Hippocampal formation (tissue), 2 donors: ENCODE data around the gene HOXC10.

Source experiments
- DNase-seq, 2 donors: peaks; one replicate each; lab custom pipeline; 2025; lab: John Stamatoyannopoulos, UW

Gene HOXC10

GRCh38 chr12:53991077-53991460 lies 6.1 kb downstream of the HOXC10 start:
- no peak for DNase-seq

GRCh38 chr12:53992377-53992889 lies 7.5 kb downstream of the HOXC10 start:
- no peak for DNase-seq

- DNase-seq: no peak
These were observed 8.4 kb downstream of the HOXC10 start for GRCh38 chr12:53993162-53994008.

- no peak for DNase-seq
These were observed 9.0 kb downstream of the HOXC10 start for GRCh38 chr12:53994009-53994263.

GRCh38 chr12:53994264-53995001 lies 9.5 kb downstream of the HOXC10 start:
- DNase-seq: no peak

GRCh38 chr12:53995002-53995377 lies 10.0 kb downstream of the HOXC10 start:
- DNase-seq: no peak

- DNase-seq: no peak
These were observed 10.7 kb downstream of the HOXC10 start for GRCh38 chr12:53995378-53996239.

GRCh38 chr12:53996240-53997203 lies 11.6 kb downstream of the HOXC10 start:
- DNase-seq: no peak

- DNase-seq: no peak
These were observed 12.5 kb downstream of the HOXC10 start for GRCh38 chr12:53997204-53998109.

GRCh38 chr12:53998110-53998899 lies 13.4 kb downstream of the HOXC10 start:
- DNase-seq: no peak

GRCh38 chr12:53998900-53999236 lies 13.9 kb downstream of the HOXC10 start:
- no peak for DNase-seq

GRCh38 chr12:53999559-54000115 lies 14.7 kb downstream of the HOXC10 start:
- DNase-seq: no peak

- no peak for DNase-seq
These were observed 15.5 kb downstream of the HOXC10 start, which contains the start of gene HOXC9 for GRCh38 chr12:54000116-54001114. HOXC9 (plus strand) TSS chr12:54000161; CDS start chr12:54000189, 28 bp downstream.

- DNase-seq: no peak
These were observed 16.6 kb downstream of the HOXC10 start for GRCh38 chr12:54001283-54002187.

- DNase-seq: no peak
These were observed 17.4 kb downstream of the HOXC10 start for GRCh38 chr12:54002278-54002914.

GRCh38 chr12:54002915-54003389 lies 18.0 kb downstream of the HOXC10 start:
- no peak for DNase-seq
